Endothelial cell of umbilical vein (primary cell): ENCODE measurements around the gene TAS1R3. TPM values are rescaled to one million over a fixed set of nuclear protein-coding genes. Genes with fewer than 3 reads are reported as not detected.

Source experiments
- BruUV-seq: library from RNA; stranded (reverse); fragments of 400-500 nt; replicated peaks from 2 replicates; lab custom pipeline; 2021; lab: Mats Ljungman, UMichigan
- CTCF ChIA-PET: fragments of 300-600, 350-600 bp; sonication (Branson Sonifier 250); formaldehyde crosslinking; loops from one replicate; lab custom pipeline; 2021; ENCODE audit warnings: antibody characterized with exemption, inconsistent platforms; lab: Charles Lee
- POLR2A ChIA-PET: fragments of 300-600, 350-600 bp; sonication (Branson Sonifier 250); formaldehyde crosslinking; loops from one replicate; lab custom pipeline; 2021; ENCODE audit warnings: antibody characterized with exemption, inconsistent platforms; lab: Charles Lee
- DNase-seq: peaks from one replicate; pipeline ENCODE4 v3.0.0-alpha.2; 2011; ENCODE audit warnings: low read depth, low spot score
- FAIRE-seq: peaks from 2 replicates; lab custom pipeline; 2011; peaks lifted over from hg19 to GRCh38; lab: Jason Lieb, UNC
- H2AFZ ChIP-seq: 2 replicates; pipeline ENCODE4 v1.6.0; 2012; ENCODE audit warnings: low read depth, low read length, control low read depth, inconsistent platforms
- H3K27ac ChIP-seq: 2 replicates; pipeline ENCODE4 v1.5.1; 2011; ENCODE audit warnings: low read depth, mild to moderate bottlenecking, control low read depth, low read length, moderate library complexity; ENCODE audit not compliant: insufficient read depth
- H3K27me3 ChIP-seq, 2 experiments: 2 replicates each; pipeline versions ENCODE4 v1.6.0 to v1.6.1; 2011; ENCODE audit warnings: low read length in 2 of 2, mixed read lengths in 1 of 2; ENCODE audit not compliant: control insufficient read depth in 2 of 2, insufficient read depth in 2 of 2
- H3K36me3 ChIP-seq, 2 experiments: 2 replicates in 1 of 2; 3 replicates in 1 of 2; pipeline ENCODE4 v1.5.1; 2011; ENCODE audit warnings: low read length in 2 of 2, mild to moderate bottlenecking in 1 of 2, moderate library complexity in 1 of 2; ENCODE audit not compliant: control insufficient read depth in 2 of 2, insufficient read depth in 2 of 2; ENCODE audit errors: extremely low read depth in 1 of 2
- H3K4me1 ChIP-seq: 3 replicates; pipeline ENCODE4 v1.5.1; 2011; ENCODE audit warnings: mild to moderate bottlenecking, low read length; ENCODE audit not compliant: control insufficient read depth, insufficient read depth; ENCODE audit errors: extremely low read depth
- H3K4me2 ChIP-seq: 2 replicates; pipeline ENCODE4 v1.6.1; 2011; ENCODE audit warnings: low read length, control low read depth, mixed read lengths; ENCODE audit not compliant: insufficient read depth
- H3K4me3 ChIP-seq, 3 experiments: fragments of 200-600 bp in 1 of 3; sonication (generic), shearing (Covaris generic) in 1 of 3; replicated peaks in 1 of 3; 2 replicates each; pipeline ENCODE4 v1.5.1; 2011 to 2016; ENCODE audit warnings: control low read depth in 3 of 3, low read length in 3 of 3, mild to moderate bottlenecking in 2 of 3, inconsistent platforms in 1 of 3, low read depth in 1 of 3, moderate library complexity in 1 of 3; ENCODE audit not compliant: insufficient read depth in 1 of 3
- H3K79me2 ChIP-seq: 2 replicates; pipeline ENCODE4 v1.6.0; 2012; ENCODE audit warnings: low read length, inconsistent platforms; ENCODE audit not compliant: control insufficient read depth, insufficient read depth
- H3K9ac ChIP-seq: replicated peaks from 2 replicates; pipeline ENCODE3; 2011; ENCODE audit warnings: low read length, control low read depth; ENCODE audit not compliant: insufficient read depth; ENCODE audit errors: extremely low read depth
- H3K9me1 ChIP-seq: replicated peaks from 3 replicates; pipeline ENCODE4 v1.6.0; 2011; ENCODE audit warnings: mild to moderate bottlenecking, low read length; ENCODE audit not compliant: control insufficient read depth, insufficient read depth; ENCODE audit errors: extremely low read depth
- H3K9me3 ChIP-seq: replicated peaks from 2 replicates; pipeline ENCODE4 v1.5.1; 2012; ENCODE audit warnings: low read length, inconsistent platforms; ENCODE audit not compliant: control insufficient read depth, insufficient read depth
- H4K20me1 ChIP-seq: replicated peaks from 2 replicates; pipeline ENCODE3; 2011; ENCODE audit warnings: mild to moderate bottlenecking, low read length; ENCODE audit not compliant: control insufficient read depth, insufficient read depth; ENCODE audit errors: extremely low read depth
- EZH2 ChIP-seq: IDR thresholded peaks from 2 replicates; pipeline ENCODE4 v1.6.1; 2012; ENCODE audit warnings: borderline replicate concordance, low read depth, mild to moderate bottlenecking, moderate library complexity, low read length, inconsistent platforms; ENCODE audit not compliant: severe bottlenecking
- FOS ChIP-seq: IDR thresholded peaks from 2 replicates; pipeline ENCODE4 v1.6.1; 2011; ENCODE audit warnings: mild to moderate bottlenecking, low read length, moderate library complexity, borderline replicate concordance; ENCODE audit not compliant: insufficient read depth
- GATA2 ChIP-seq: IDR thresholded peaks from 2 replicates; pipeline ENCODE4 v1.7.0; 2011; ENCODE audit warnings: low read depth, mild to moderate bottlenecking, moderate library complexity, mixed read lengths, low read length; ENCODE audit not compliant: insufficient read length, insufficient read depth
- JUN ChIP-seq: IDR thresholded peaks from 2 replicates; pipeline ENCODE4 v1.6.1; 2011; ENCODE audit warnings: borderline replicate concordance, low read depth; ENCODE audit not compliant: insufficient read length, insufficient read depth
- MAX ChIP-seq: IDR thresholded peaks from 2 replicates; pipeline ENCODE4 v1.6.1; 2011; ENCODE audit not compliant: insufficient read depth, insufficient read length
- MYC ChIP-seq: IDR thresholded peaks from one replicate; pipeline ENCODE4 v1.6.1; 2011; ENCODE audit warnings: mild to moderate bottlenecking, low read depth, low read length
- POLR2A ChIP-seq: IDR thresholded peaks from 2 replicates; pipeline ENCODE4 v1.6.1; 2012; ENCODE audit warnings: low read depth, mild to moderate bottlenecking, control low read depth, low read length
- POLR2AphosphoS5 ChIP-seq: IDR thresholded peaks from 2 replicates; pipeline ENCODE4 v1.6.1; 2012; ENCODE audit warnings: low read depth, mild to moderate bottlenecking, control low read depth, low read length, moderate library complexity; ENCODE audit not compliant: insufficient read depth
- dilution Hi-C: fragments of 300-500 bp; cut with MboI; formaldehyde crosslinking; loops from one replicate; pipeline ENCODE4 v1.15.0; 2019; ENCODE audit warnings: low sequenced_read_pairs; ENCODE audit not compliant: extremely low pct_ligation_motif_present
- intact Hi-C: fragments of 100-400 bp; cut with micrococcal nuclease; formaldehyde crosslinking; loops from one replicate; pipeline ENCODE4 v1.10.0; 2022
- polyA plus RNA-seq, 4 experiments: library from polyadenylated mRNA; depleted of rRNA in 3 of 4; stranded (reverse) in 3 of 4; unstranded in 1 of 4; fragments of >200 nt; gene quantifications; 2 replicates each; pipeline versions ENCODE4 v1.2.1 to v1.2.3, GENCODE V29; 2011 to 2012; ENCODE audit warnings: missing spikeins in 1 of 4
- total RNA-seq: library from RNA; stranded (reverse); gene quantifications from 2 replicates; pipeline ENCODE4 v1.2.3, GENCODE V29; 2021
- TF ChIP-seq, protein P1 (sequence below), 2 donors: IDR thresholded peaks; 1 replicate in 1 of 2; 2 replicates in 1 of 2; pipeline ENCODE4 v1.5.1; 2011; ENCODE audit warnings: low read length in 2 of 2, mild to moderate bottlenecking in 2 of 2, moderate library complexity in 2 of 2, control low read depth in 1 of 2, inconsistent platforms in 1 of 2, low read depth in 1 of 2; ENCODE audit not compliant: insufficient read depth in 1 of 2; ENCODE audit errors: extremely low read depth in 1 of 2

The TAS1R3 gene
- total and polyA plus RNA-seq, 2 donors (not counting 3 experiments of a cell fraction or from before 2014, with no cell fraction given), result 0.26 to 0.38 TPM

GRCh38 chr1:1371364-1371745, 40.3 kb downstream of the TAS1R3 start:
- peaks cover 0 to 3% of the 10 kb centered on the region in 2 experiments for H3K36me3 ChIP-seq
- ChIA-PET CTCF (interaction anchor here (1.1 to 2.4 kb wide), 10 partner anchors 14 to 70 kb away, joined by 3 to 9 read pairs (median 4); partner anchors contain the start of genes CCNL2 and DVL1), POLR2A (no interaction called here)
- H3K9ac ChIP-seq, result no peak overlapping the region
- BruUV-seq, result no TSS peak
- H4K20me1 ChIP-seq, result no peaks in the 10 kb centered on the region
- no peak overlapping the region for H3K27ac ChIP-seq
- dilution Hi-C loops (no loop called here), intact Hi-C loops (no loop called here)
- peaks cover 19% of the 10 kb centered on the region for H3K79me2 ChIP-seq
- no peaks in the 10 kb centered on the region for H3K9me3 ChIP-seq
- FAIRE-seq, result no peak
- H2AFZ ChIP-seq, result no peak overlapping the region
- TF ChIP-seq MYC (no peak), EZH2 (no peak), GATA2 (no peak), POLR2A (no peak), MAX (no peak), POLR2AphosphoS5 (no peak), FOS (no peak), JUN (no peak)
- TF ChIP-seq, protein P1, sequence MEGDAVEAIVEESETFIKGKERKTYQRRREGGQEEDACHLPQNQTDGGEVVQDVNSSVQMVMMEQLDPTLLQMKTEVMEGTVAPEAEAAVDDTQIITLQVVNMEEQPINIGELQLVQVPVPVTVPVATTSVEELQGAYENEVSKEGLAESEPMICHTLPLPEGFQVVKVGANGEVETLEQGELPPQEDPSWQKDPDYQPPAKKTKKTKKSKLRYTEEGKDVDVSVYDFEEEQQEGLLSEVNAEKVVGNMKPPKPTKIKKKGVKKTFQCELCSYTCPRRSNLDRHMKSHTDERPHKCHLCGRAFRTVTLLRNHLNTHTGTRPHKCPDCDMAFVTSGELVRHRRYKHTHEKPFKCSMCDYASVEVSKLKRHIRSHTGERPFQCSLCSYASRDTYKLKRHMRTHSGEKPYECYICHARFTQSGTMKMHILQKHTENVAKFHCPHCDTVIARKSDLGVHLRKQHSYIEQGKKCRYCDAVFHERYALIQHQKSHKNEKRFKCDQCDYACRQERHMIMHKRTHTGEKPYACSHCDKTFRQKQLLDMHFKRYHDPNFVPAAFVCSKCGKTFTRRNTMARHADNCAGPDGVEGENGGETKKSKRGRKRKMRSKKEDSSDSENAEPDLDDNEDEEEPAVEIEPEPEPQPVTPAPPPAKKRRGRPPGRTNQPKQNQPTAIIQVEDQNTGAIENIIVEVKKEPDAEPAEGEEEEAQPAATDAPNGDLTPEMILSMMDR (IDR thresholded peaks at IDR 0.05; ENCODE audit: extremely low read depth in 1 of 2, insufficient read depth in 1 of 2, low read depth in 1 of 2, low read length in 2 of 2), result no peak
- no peak overlapping the region for H3K4me2 ChIP-seq
- no peak for DNase-seq
- no peaks in the 10 kb centered on the region for H3K27me3 ChIP-seq
- no peaks in the 10 kb centered on the region for H3K9me1 ChIP-seq
- peaks cover 13% of the 10 kb centered on the region for H3K4me1 ChIP-seq
- H3K4me3 ChIP-seq, result no peak overlapping the region
